Neuronal stem cell (in vitro differentiated cells): ENCODE results near the gene TRPM3.

Source experiments
- DNase-seq: peaks from one replicate; pipeline ENCODE4 v3.0.0-alpha.2; 2013; ENCODE audit warnings: low spot score
- H2AFZ ChIP-seq: one replicate; pipeline ENCODE4 v1.6.1; 2013; ENCODE audit warnings: mild to moderate bottlenecking, low read length, inconsistent platforms
- H2AK5ac ChIP-seq: 2 replicates; pipeline ENCODE4 v1.6.1; 2013; ENCODE audit warnings: low read depth, mild to moderate bottlenecking, inconsistent platforms, low read length, moderate library complexity, mixed read lengths
- H2BK120ac ChIP-seq: 2 replicates; pipeline ENCODE4 v1.6.1; 2013; ENCODE audit warnings: low read depth, mild to moderate bottlenecking, inconsistent platforms, low read length, moderate library complexity, mixed read lengths
- H2BK12ac ChIP-seq: one replicate; pipeline ENCODE4 v1.6.1; 2013; ENCODE audit warnings: low read length, inconsistent platforms
- H2BK15ac ChIP-seq: 2 replicates; pipeline ENCODE4 v1.6.1; 2013; ENCODE audit warnings: mild to moderate bottlenecking, low read length, inconsistent platforms, mixed read lengths
- H2BK5ac ChIP-seq: one replicate; pipeline ENCODE4 v1.6.1; 2013; ENCODE audit warnings: inconsistent platforms, mild to moderate bottlenecking, low read length, moderate library complexity
- H3K14ac ChIP-seq: one replicate; pipeline ENCODE4 v1.6.1; 2013; ENCODE audit warnings: low read length, inconsistent platforms
- H3K18ac ChIP-seq: 2 replicates; pipeline ENCODE4 v1.6.1; 2013; ENCODE audit warnings: low read length, inconsistent platforms
- H3K23ac ChIP-seq: 2 replicates; pipeline ENCODE4 v1.6.1; 2013; ENCODE audit warnings: low read depth, mild to moderate bottlenecking, mixed read lengths, low read length, inconsistent platforms; ENCODE audit not compliant: poor library complexity
- H3K27ac ChIP-seq: replicated peaks from 3 replicates; pipeline ENCODE4 v1.5.1; 2013; ENCODE audit warnings: low read length, inconsistent platforms
- H3K27me3 ChIP-seq, 3 experiments: 2 replicates each; pipeline ENCODE4 v1.6.1; 2013; ENCODE audit warnings: low read length in 3 of 3, mild to moderate bottlenecking in 2 of 3, inconsistent platforms in 1 of 3, low read depth in 1 of 3, mixed read lengths in 1 of 3, moderate library complexity in 1 of 3; ENCODE audit not compliant: control insufficient read depth in 3 of 3, insufficient read depth in 3 of 3
- H3K36me3 ChIP-seq, 2 donors: replicated peaks in 1 of 2; 2 replicates each; pipeline ENCODE4 v1.6.1; 2013; ENCODE audit warnings: low read length in 2 of 2; ENCODE audit not compliant: control insufficient read depth in 2 of 2, insufficient read depth in 2 of 2
- H3K4ac ChIP-seq: 2 replicates; pipeline ENCODE4 v1.6.1; 2013; ENCODE audit warnings: inconsistent platforms, mild to moderate bottlenecking, low read length, moderate library complexity
- H3K4me1 ChIP-seq, 2 donors: 1 replicate in 1 of 2; 2 replicates in 1 of 2; pipeline ENCODE4 v1.6.1; 2013; ENCODE audit warnings: low read length in 2 of 2, low read depth in 1 of 2; ENCODE audit not compliant: control insufficient read depth in 2 of 2, insufficient read depth in 1 of 2
- H3K4me2 ChIP-seq: one replicate; pipeline ENCODE4 v1.6.1; 2013; ENCODE audit warnings: mild to moderate bottlenecking, low read length, inconsistent platforms; ENCODE audit not compliant: insufficient read depth, poor library complexity, severe bottlenecking
- H3K4me3 ChIP-seq, 2 donors: 2 replicates each; pipeline ENCODE4 v1.5.1; 2013; ENCODE audit warnings: low read length in 2 of 2, mild to moderate bottlenecking in 2 of 2, inconsistent platforms in 1 of 2, moderate library complexity in 1 of 2
- H3K79me1 ChIP-seq: one replicate; pipeline ENCODE4 v1.6.1; 2013; ENCODE audit warnings: low read depth, mild to moderate bottlenecking, inconsistent platforms, low read length, moderate library complexity
- H3K9ac ChIP-seq: one replicate; pipeline ENCODE4 v1.6.1; 2013; ENCODE audit warnings: mild to moderate bottlenecking, low read depth, low read length, inconsistent platforms; ENCODE audit not compliant: poor library complexity
- H3K9me3 ChIP-seq, 2 donors: replicated peaks in 1 of 2; 2 replicates each; pipeline versions ENCODE3 to v1.6.1; 2013; ENCODE audit warnings: low read length in 2 of 2, mild to moderate bottlenecking in 2 of 2, inconsistent platforms in 1 of 2, low read depth in 1 of 2, mixed read lengths in 1 of 2, moderate library complexity in 1 of 2; ENCODE audit not compliant: control insufficient read depth in 2 of 2, insufficient read depth in 1 of 2
- H4K8ac ChIP-seq: one replicate; pipeline ENCODE4 v1.6.1; 2013; ENCODE audit warnings: low read depth, mild to moderate bottlenecking, inconsistent platforms, low read length, moderate library complexity
- H4K91ac ChIP-seq: one replicate; pipeline ENCODE4 v1.6.1; 2013; ENCODE audit warnings: low read length, low read depth, mild to moderate bottlenecking, inconsistent platforms; ENCODE audit not compliant: poor library complexity
- WGBS, 2 donors: extraction: QIAGEN DNeasy Blood & Tissue Kit; methylation state at CpG; one replicate each; pipeline ENCODE4 v1.1.7; 2013; ENCODE audit warnings: missing lambda C conversion rate in 2 of 2, mixed read lengths in 1 of 2; ENCODE audit not compliant: insufficient read length in 2 of 2, insufficient replicate concordance in 1 of 2; ENCODE audit errors: extremely low coverage in 2 of 2; 5-methylcytosine and 5-hydroxymethylcytosine counted together

Gene TRPM3

GRCh38 chr9:70995511-70995910 lies 125.9 kb downstream of the TRPM3 start:
- Histone ChIP-seq H4K91ac (no peak overlapping the region), H2BK15ac (no peak overlapping the region), H3K9ac (no peak overlapping the region), H3K36me3 (no peaks in the 10 kb centered on the region), H3K18ac (no peak overlapping the region), H2AK5ac (no peak overlapping the region), H2AFZ (no peak overlapping the region), H3K23ac (no peak overlapping the region), H3K14ac (no peak overlapping the region), H4K8ac (no peak overlapping the region), H2BK5ac (no peak overlapping the region), H3K4me1 (peaks cover 4 to 6% of the 10 kb centered on the region in 2 donors), H3K9me3 (no peaks in the 10 kb centered on the region), H2BK12ac (no peak overlapping the region), H3K4ac (no peak overlapping the region), H3K27ac (no peak overlapping the region), H3K79me1 (no peaks in the 10 kb centered on the region), H3K4me2 (no peak overlapping the region), H3K27me3 (no peaks in the 10 kb centered on the region), H2BK120ac (no peak overlapping the region), H3K4me3 (no peak overlapping the region)
- WGBS, 2 donors: no CpG with 5 or more reads among the region's 4 CpGs
- no peak for DNase-seq

DNA sequence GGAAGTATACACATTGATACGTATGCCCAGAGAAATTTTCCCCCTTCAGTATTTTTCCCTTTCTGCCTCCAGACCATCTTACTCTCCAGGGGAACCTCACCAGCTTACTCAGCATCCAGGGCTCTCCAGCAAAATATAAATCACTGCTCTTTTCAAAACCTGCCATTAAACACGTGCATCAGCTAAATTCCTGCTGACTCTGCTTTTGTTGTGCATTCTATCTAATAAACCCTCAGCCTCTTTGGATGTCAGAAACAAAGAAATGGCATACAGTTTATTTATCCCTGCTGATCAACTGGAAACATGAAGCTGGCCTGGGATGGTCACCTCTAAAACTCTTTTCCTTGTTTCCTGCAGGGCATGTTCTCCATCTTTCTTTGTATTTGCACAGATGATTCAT lies 126.8 kb downstream of the TRPM3 start:
- H3K27ac ChIP-seq: no peak overlapping the region
- H3K36me3 ChIP-seq: no peaks in the 10 kb centered on the region
- no peak overlapping the region for H2BK5ac ChIP-seq
- no peak overlapping the region for H3K4ac ChIP-seq
- no peak overlapping the region for H3K4me3 ChIP-seq
- H2BK120ac ChIP-seq: no peak overlapping the region
- no peak overlapping the region for H2AK5ac ChIP-seq
- no peak overlapping the region for H4K8ac ChIP-seq
- peaks cover 0 to 2% of the 10 kb centered on the region in 2 donors for H3K4me1 ChIP-seq
- H3K23ac ChIP-seq: no peak overlapping the region
- no peak overlapping the region for H3K9ac ChIP-seq
- H3K79me1 ChIP-seq: no peaks in the 10 kb centered on the region
- no peak overlapping the region for H2BK12ac ChIP-seq
- H3K27me3 ChIP-seq: no peaks in the 10 kb centered on the region
- no peak overlapping the region for H2BK15ac ChIP-seq
- H4K91ac ChIP-seq: no peak overlapping the region
- no peak overlapping the region for H3K14ac ChIP-seq
- no CpG with 5 or more reads among the region's 2 CpGs for WGBS, 2 donors
- DNase-seq: no peak
- H3K18ac ChIP-seq: no peak overlapping the region
- H2AFZ ChIP-seq: no peak overlapping the region
- no peak overlapping the region for H3K4me2 ChIP-seq
- no peaks in the 10 kb centered on the region for H3K9me3 ChIP-seq

DNA sequence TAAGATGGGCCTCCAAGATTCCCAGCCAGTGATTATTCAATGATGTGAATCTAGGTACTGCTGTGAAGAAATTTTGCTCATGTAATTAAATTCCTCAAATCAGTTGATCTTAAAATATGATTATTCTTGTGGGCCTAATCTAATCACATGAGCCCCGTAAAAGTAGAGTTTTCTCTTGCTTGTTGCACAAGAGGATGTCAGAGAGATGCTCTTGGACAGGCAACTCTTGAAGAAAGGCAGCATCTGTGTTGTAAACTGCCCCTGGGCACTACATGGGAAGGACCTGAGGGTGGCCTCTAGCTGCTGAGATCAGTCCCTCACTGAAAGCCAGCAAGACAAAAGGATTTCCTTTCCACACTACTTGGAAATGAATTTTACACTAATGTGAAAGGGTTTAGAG lies 132.9 kb downstream of the TRPM3 start:
- H3K9ac ChIP-seq: no peak overlapping the region
- H2AFZ ChIP-seq: no peak overlapping the region
- H2BK5ac ChIP-seq: no peak overlapping the region
- no peak overlapping the region for H2BK120ac ChIP-seq
- H3K4me1 ChIP-seq: peaks cover 0 to 1% of the 10 kb centered on the region in 2 donors
- no peak overlapping the region for H4K8ac ChIP-seq
- no CpG with 5 or more reads among the region's 1 CpG for WGBS, 2 donors
- no peak overlapping the region for H2BK12ac ChIP-seq
- no peak overlapping the region for H3K14ac ChIP-seq
- no peak overlapping the region for H4K91ac ChIP-seq
- H2AK5ac ChIP-seq: no peak overlapping the region
- H3K4me3 ChIP-seq: no peak overlapping the region
- peaks cover 0 to 15% of the 10 kb centered on the region in 2 donors for H3K9me3 ChIP-seq
- no peaks in the 10 kb centered on the region for H3K79me1 ChIP-seq
- H3K27me3 ChIP-seq: no peaks in the 10 kb centered on the region
- H3K18ac ChIP-seq: no peak overlapping the region
- H3K36me3 ChIP-seq: no peaks in the 10 kb centered on the region
- H3K27ac ChIP-seq: no peak overlapping the region
- no peak overlapping the region for H2BK15ac ChIP-seq
- no peak overlapping the region for H3K4ac ChIP-seq
- H3K4me2 ChIP-seq: no peak overlapping the region
- H3K23ac ChIP-seq: no peak overlapping the region
- DNase-seq: no peak

GRCh38 chr9:70987986-70988385 lies 133.4 kb downstream of the TRPM3 start:
- Histone ChIP-seq H3K14ac (no peak overlapping the region), H2AFZ (no peak overlapping the region), H2BK5ac (no peak overlapping the region), H2AK5ac (no peak overlapping the region), H2BK12ac (no peak overlapping the region), H3K79me1 (no peaks in the 10 kb centered on the region), H4K91ac (no peak overlapping the region), H3K4ac (no peak overlapping the region), H3K9ac (no peak overlapping the region), H3K4me2 (no peak overlapping the region), H3K36me3 (no peaks in the 10 kb centered on the region), H3K27ac (no peak overlapping the region), H3K18ac (no peak overlapping the region), H4K8ac (no peak overlapping the region), H3K27me3 (no peaks in the 10 kb centered on the region), H3K4me3 (no peak overlapping the region), H2BK15ac (no peak overlapping the region), H3K23ac (no peak overlapping the region), H2BK120ac (no peak overlapping the region), H3K4me1 (peaks cover 0 to 1% of the 10 kb centered on the region in 2 donors), H3K9me3 (peaks cover 0 to 21% of the 10 kb centered on the region in 2 donors)
- no peak for DNase-seq
- WGBS, 2 donors: no CpG with 5 or more reads among the region's 1 CpG
